KMS-11 (cell line): ENCODE data around the gene IL1RAPL1.

Experiments used
- H2AFZ ChIP-seq: fragments of 200-600 bp; sonication (generic); 2 replicates; pipeline ENCODE4 v1.6.1; 2016; ENCODE audit warnings: antibody characterized with exemption, mixed run types, low read depth
- H3K27ac ChIP-seq: fragments of 200-600 bp; sonication (generic); 2 replicates; pipeline ENCODE4 v1.6.1; 2016; ENCODE audit warnings: mild to moderate bottlenecking, mixed run types
- H3K27me3 ChIP-seq: fragments of 200-600 bp; sonication (generic); 2 replicates; pipeline ENCODE4 v1.6.1; 2017; ENCODE audit warnings: mild to moderate bottlenecking, low read depth, mixed run types, moderate library complexity; ENCODE audit not compliant: insufficient read depth
- H3K36me3 ChIP-seq: fragments of 200-600 bp; sonication (generic); 2 replicates; pipeline ENCODE4 v1.6.1; 2017; ENCODE audit warnings: mild to moderate bottlenecking, mixed run types; ENCODE audit not compliant: insufficient read depth
- H3K4me1 ChIP-seq: fragments of 200-600 bp; sonication (generic); 2 replicates; pipeline ENCODE4 v1.6.1; 2016; ENCODE audit warnings: mild to moderate bottlenecking, low read depth, mixed run types; ENCODE audit not compliant: poor library complexity, severe bottlenecking
- H3K4me2 ChIP-seq: fragments of 200-600 bp; sonication (generic); 2 replicates; pipeline ENCODE4 v1.7.0; 2016; ENCODE audit warnings: mild to moderate bottlenecking, mixed run types
- H3K4me3 ChIP-seq: fragments of 200-600 bp; sonication (generic); IDR thresholded peaks from 2 replicates; pipeline ENCODE4 v1.6.1; 2017; ENCODE audit warnings: low read depth, low read length, mixed read lengths; ENCODE audit not compliant: insufficient read depth
- H3K79me2 ChIP-seq: fragments of 200-600 bp; sonication (generic); 2 replicates; pipeline ENCODE4 v1.6.1; 2016; ENCODE audit warnings: low read depth, mixed run types; ENCODE audit not compliant: insufficient read depth
- H3K9ac ChIP-seq: fragments of 200-600 bp; sonication (generic); 2 replicates; pipeline ENCODE4 v1.6.1; 2016; ENCODE audit warnings: mild to moderate bottlenecking, mixed run types
- H4K20me1 ChIP-seq: fragments of 200-600 bp; sonication (generic); 2 replicates; pipeline ENCODE4 v1.6.1; 2016; ENCODE audit warnings: mild to moderate bottlenecking, mixed run types; ENCODE audit not compliant: insufficient read depth
- TF ChIP-seq, protein P1 (sequence below): fragments of 200-600 bp; sonication (generic); conservative IDR thresholded peaks from 2 replicates; pipeline ENCODE4 v1.6.1; 2017; ENCODE audit warnings: low read depth, mild to moderate bottlenecking, antibody characterized with exemption, low read length, moderate library complexity, mixed read lengths

IL1RAPL1 gene

DNA sequence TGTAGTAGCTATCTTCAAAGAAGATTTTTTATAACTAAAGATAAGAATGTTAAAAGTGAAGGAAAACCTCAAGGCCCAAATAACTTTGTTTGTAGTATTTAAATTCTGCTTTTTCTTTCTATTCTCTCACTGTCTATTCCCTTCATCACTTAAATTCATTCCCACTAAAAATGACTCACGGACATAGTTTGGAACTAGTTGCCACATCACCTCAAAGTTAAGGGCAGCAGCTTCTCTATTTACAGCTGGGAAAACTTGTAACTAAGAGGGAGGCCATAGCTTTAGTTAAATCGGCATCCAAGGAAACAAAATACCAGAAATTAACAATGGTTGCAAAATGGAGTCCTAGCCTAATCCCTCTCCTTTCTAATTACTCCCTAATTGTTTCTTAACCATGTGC, 1302.8 kb downstream of the IL1RAPL1 start:
- Histone ChIP-seq H4K20me1 (no peaks in the 10 kb centered on the region), H3K9ac (no peak overlapping the region)
- TF ChIP-seq, protein P1, sequence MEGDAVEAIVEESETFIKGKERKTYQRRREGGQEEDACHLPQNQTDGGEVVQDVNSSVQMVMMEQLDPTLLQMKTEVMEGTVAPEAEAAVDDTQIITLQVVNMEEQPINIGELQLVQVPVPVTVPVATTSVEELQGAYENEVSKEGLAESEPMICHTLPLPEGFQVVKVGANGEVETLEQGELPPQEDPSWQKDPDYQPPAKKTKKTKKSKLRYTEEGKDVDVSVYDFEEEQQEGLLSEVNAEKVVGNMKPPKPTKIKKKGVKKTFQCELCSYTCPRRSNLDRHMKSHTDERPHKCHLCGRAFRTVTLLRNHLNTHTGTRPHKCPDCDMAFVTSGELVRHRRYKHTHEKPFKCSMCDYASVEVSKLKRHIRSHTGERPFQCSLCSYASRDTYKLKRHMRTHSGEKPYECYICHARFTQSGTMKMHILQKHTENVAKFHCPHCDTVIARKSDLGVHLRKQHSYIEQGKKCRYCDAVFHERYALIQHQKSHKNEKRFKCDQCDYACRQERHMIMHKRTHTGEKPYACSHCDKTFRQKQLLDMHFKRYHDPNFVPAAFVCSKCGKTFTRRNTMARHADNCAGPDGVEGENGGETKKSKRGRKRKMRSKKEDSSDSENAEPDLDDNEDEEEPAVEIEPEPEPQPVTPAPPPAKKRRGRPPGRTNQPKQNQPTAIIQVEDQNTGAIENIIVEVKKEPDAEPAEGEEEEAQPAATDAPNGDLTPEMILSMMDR = no peak

DNA sequence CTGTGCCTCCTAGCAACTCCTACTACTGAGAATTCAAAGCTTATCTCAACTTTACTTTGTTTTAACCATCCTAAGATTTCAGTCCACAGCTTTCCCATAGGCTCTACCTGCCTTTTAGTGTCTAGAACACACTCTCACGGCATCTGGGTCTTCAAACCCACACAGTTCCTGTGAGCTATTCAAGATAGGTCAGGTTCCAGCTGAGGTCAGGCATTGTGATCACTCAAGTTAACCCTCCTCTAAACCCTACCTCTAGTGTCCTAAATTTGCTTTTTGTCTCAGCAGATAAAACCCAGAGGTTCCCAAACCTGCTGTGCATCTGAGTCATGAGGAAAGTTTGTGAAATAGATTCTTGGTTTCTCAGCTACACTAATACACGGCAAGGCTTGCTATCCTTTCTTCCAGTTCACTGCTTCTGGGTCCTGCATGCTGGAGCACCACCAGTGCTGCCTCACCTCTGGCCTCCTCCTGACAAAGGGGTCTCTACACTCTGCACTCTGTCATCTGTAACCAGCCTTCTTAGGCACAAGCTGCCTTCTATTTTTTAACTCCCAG, 1303.5 kb downstream of the IL1RAPL1 start:
- Histone ChIP-seq H4K20me1 (no peaks in the 10 kb centered on the region), H3K27me3 (no peaks in the 10 kb centered on the region), H3K4me2 (no peak overlapping the region), H3K27ac (no peak overlapping the region), H2AFZ (no peak overlapping the region), H3K4me1 (no peaks in the 10 kb centered on the region), H3K79me2 (no peaks in the 10 kb centered on the region), H3K4me3 (no peak overlapping the region), H3K36me3 (no peaks in the 10 kb centered on the region), H3K9ac (no peak overlapping the region)
- TF ChIP-seq, protein P1 = no peak

More for the DNA sequence above, 1302.8 kb downstream of the IL1RAPL1 start:
- Histone ChIP-seq H2AFZ (no peak overlapping the region), H3K79me2 (no peaks in the 10 kb centered on the region), H3K4me1 (no peaks in the 10 kb centered on the region), H3K36me3 (no peaks in the 10 kb centered on the region), H3K4me2 (no peak overlapping the region), H3K4me3 (no peak overlapping the region), H3K27ac (no peak overlapping the region), H3K27me3 (no peaks in the 10 kb centered on the region)

DNA sequence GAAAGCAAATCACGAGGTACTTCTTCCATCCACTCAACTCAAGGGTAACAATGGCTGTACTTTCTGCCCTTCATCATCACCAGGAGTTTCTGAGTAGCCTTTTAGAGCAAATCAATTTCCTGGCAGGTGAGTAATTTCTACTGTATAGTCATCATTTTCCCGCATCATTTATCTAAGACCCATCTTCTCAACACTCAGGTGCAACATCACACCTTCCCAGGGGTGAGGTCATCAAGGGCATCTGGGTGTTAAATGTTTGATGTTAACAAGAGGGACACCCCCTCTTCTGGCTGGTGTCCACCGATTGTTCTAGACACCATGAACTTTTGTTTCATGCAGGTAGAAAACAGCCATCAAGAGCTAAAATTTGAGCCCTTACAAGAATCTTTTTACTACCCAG, 1314.8 kb downstream of the IL1RAPL1 start:
- Histone ChIP-seq H3K27ac (no peak overlapping the region), H4K20me1 (no peaks in the 10 kb centered on the region)

DNA sequence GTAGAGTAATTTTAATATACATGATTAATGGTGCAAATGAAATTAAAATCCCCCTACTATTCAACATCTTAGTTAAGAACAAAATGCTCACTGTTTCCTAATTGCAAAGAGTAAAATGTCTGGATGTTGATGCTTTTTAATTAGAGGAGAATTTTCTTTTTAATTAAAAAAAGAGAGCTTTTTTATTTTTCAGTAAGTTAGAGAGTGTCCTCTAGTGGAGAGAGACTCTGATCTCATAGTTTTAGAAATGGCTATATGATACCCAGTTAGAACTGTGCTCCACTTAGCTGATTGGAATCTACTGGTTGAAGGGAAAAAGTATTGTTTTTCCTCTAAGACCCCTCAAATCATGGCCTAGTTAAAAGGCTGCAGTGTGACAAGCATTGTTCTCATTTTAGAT, 1316.1 kb downstream of the IL1RAPL1 start:
- H3K27me3 ChIP-seq = no peaks in the 10 kb centered on the region
- H3K36me3 ChIP-seq = no peaks in the 10 kb centered on the region
- H3K4me2 ChIP-seq = no peak overlapping the region
- H2AFZ ChIP-seq = no peak overlapping the region
- no peaks in the 10 kb centered on the region for H3K4me1 ChIP-seq
- TF ChIP-seq, protein P1 = no peak
- H4K20me1 ChIP-seq = no peaks in the 10 kb centered on the region
- no peak overlapping the region for H3K4me3 ChIP-seq
- H3K9ac ChIP-seq = no peak overlapping the region
- no peaks in the 10 kb centered on the region for H3K79me2 ChIP-seq
- H3K27ac ChIP-seq = no peak overlapping the region

More for the DNA sequence above, 1314.8 kb downstream of the IL1RAPL1 start:
- H3K9ac ChIP-seq = no peak overlapping the region
- no peaks in the 10 kb centered on the region for H3K27me3 ChIP-seq
- no peaks in the 10 kb centered on the region for H3K4me1 ChIP-seq
- TF ChIP-seq, protein P1 = no peak
- H3K79me2 ChIP-seq = no peaks in the 10 kb centered on the region
- no peak overlapping the region for H2AFZ ChIP-seq
- H3K36me3 ChIP-seq = no peaks in the 10 kb centered on the region
- no peak overlapping the region for H3K4me3 ChIP-seq
- H3K4me2 ChIP-seq = no peak overlapping the region
